Left cardiac atrium (tissue), 4 donors: ENCODE results near the gene GUK1. TPM values are rescaled to one million over a fixed set of nuclear protein-coding genes. Genes with fewer than 3 reads are reported as not detected.

ENCODE experiments used
- ATAC-seq, 2 donors: fragments of 200-7000 bp; cut with Tn5 transposase; one replicate each; pipeline ENCODE4 v1.9.1; 2020; ENCODE audit warnings: mild to moderate bottlenecking in 2 of 2, moderate library complexity in 2 of 2
- DNase-seq: peaks from one replicate; pipeline ENCODE4 v3.0.0-alpha.2; 2020
- intact Hi-C, 2 donors: fragments of 100-400 bp; cut with DNase I; formaldehyde crosslinking; loops; one replicate each; pipeline versions ENCODE4 v1.14.1 to v1.15.1; 2022 to 2023
- long read RNA-seq: library from polyadenylated mRNA; unstranded; transcript quantifications from one replicate; pipeline ENCODE4 v2.0.0, GENCODE V29; 2021
- total RNA-seq, 2 donors: library from RNA; stranded (reverse); fragmentation: NEBNext Ultra II Directional; extraction: Animal tissue kit (Norgen Biotek cat#: 25700); gene quantifications; one replicate each; pipeline ENCODE4 v1.2.1, GENCODE V29; 2021
- donor health status: DM: no; HTN: yes; CAD: no.
- donor health status: DM: no; HTN: yes; CAD: no; lungs with severe emphysema.
- donor health status: DM: yes; HTN: yes; CAD: no.
- donor health status: Dilated cardiomyopathy.

The GUK1 gene
- 100 to 1,000 TPM; 153 to 185 TPM for total RNA-seq
- long read RNA-seq, transcript GUK1-210 (8 exons, 990 nt) = major isoform, 48 of 159 reads
- long read RNA-seq, transcript GUK1-201 (9 exons, 1,084 nt) = minor isoform, 38 of 159 reads
- long read RNA-seq, partial matches to known transcripts = 9 of 159 reads
- long read RNA-seq, other reads (novel, unspliced or antisense) = 51 of 159 reads

- peak; percentile 100 for DNase-seq
- ATAC-seq = peak; percentile 95 to 96
- intact Hi-C loops = loop anchor here in 1 of 2 donors (10.0 kb wide), 1 partner anchor 255 kb away; no protein-coding TSS in a partner anchor
Measured at GRCh38 chr1:228139931-228140723, at the start of gene GUK1. GUK1 (plus strand) TSS chr1:228140279; CDS start chr1:228140303, 24 bp downstream.

GRCh38 chr1:228090613-228091081 is 49.4 kb upstream of the GUK1 start:
- ATAC-seq (peak; percentile 4 to 17), DNase-seq (peak; percentile 23)
- intact Hi-C loops = no loop called here

GRCh38 chr1:228091084-228091483 is 49.0 kb upstream of the GUK1 start:
- intact Hi-C loops = no loop called here
- DNase-seq = no peak
- ATAC-seq = no peak

GRCh38 chr1:228092342-228093049 is 47.6 kb upstream of the GUK1 start:
- ATAC-seq = no peak

GRCh38 chr1:228093050-228093906 is 46.8 kb upstream of the GUK1 start:
- intact Hi-C loops = no loop called here
- no peak for DNase-seq

More at GRCh38 chr1:228092342-228093049, 47.6 kb upstream of the GUK1 start:
- intact Hi-C loops = no loop called here
- no peak for DNase-seq

GRCh38 chr1:228094432-228095016 is 45.6 kb upstream of the GUK1 start:
- no peak for DNase-seq
- intact Hi-C loops = no loop called here
- ATAC-seq = no peak

More at GRCh38 chr1:228093050-228093906, 46.8 kb upstream of the GUK1 start:
- no peak for ATAC-seq

GRCh38 chr1:228095161-228095560 is 44.9 kb upstream of the GUK1 start:
- ATAC-seq (no peak), DNase-seq (no peak)
- intact Hi-C loops = no loop called here

- intact Hi-C loops = no loop called here
- no peak for DNase-seq
- ATAC-seq = no peak
Measured at GRCh38 chr1:228095938-228096337, 44.1 kb upstream of the GUK1 start.

- no peak for DNase-seq
- ATAC-seq = no peak
- intact Hi-C loops = no loop called here
Measured at GRCh38 chr1:228096416-228097332, 43.4 kb upstream of the GUK1 start.

GRCh38 chr1:228097333-228098081 is 42.6 kb upstream of the GUK1 start:
- intact Hi-C loops = no loop called here
- ATAC-seq (no peak), DNase-seq (no peak)

- DNase-seq (no peak), ATAC-seq (no peak)
- intact Hi-C loops = no loop called here
Measured at GRCh38 chr1:228098323-228098931, 41.7 kb upstream of the GUK1 start.

GRCh38 chr1:228099331-228099732 is 40.7 kb upstream of the GUK1 start:
- DNase-seq (no peak), ATAC-seq (no peak)
- intact Hi-C loops = no loop called here

- ATAC-seq (no peak), DNase-seq (no peak)
- intact Hi-C loops = no loop called here
Measured at GRCh38 chr1:228100822-228101613, 39.1 kb upstream of the GUK1 start.

GRCh38 chr1:228101614-228101993 is 38.5 kb upstream of the GUK1 start:
- intact Hi-C loops = no loop called here
- DNase-seq (no peak), ATAC-seq (no peak)

GRCh38 chr1:228101994-228102790 is 37.9 kb upstream of the GUK1 start:
- DNase-seq (peak; percentile 53), ATAC-seq (peak; percentile 12)
- intact Hi-C loops = no loop called here
